ENCODE results near the gene RASIP1. TPM values are rescaled to one million over a fixed set of nuclear protein-coding genes. Genes with fewer than 3 reads are reported as not detected.

The RASIP1 gene
- total RNA-seq, 3 donors from 2014 or later (not counting 1 experiment from before 2014, with no cell fraction given): not detected

DNA sequence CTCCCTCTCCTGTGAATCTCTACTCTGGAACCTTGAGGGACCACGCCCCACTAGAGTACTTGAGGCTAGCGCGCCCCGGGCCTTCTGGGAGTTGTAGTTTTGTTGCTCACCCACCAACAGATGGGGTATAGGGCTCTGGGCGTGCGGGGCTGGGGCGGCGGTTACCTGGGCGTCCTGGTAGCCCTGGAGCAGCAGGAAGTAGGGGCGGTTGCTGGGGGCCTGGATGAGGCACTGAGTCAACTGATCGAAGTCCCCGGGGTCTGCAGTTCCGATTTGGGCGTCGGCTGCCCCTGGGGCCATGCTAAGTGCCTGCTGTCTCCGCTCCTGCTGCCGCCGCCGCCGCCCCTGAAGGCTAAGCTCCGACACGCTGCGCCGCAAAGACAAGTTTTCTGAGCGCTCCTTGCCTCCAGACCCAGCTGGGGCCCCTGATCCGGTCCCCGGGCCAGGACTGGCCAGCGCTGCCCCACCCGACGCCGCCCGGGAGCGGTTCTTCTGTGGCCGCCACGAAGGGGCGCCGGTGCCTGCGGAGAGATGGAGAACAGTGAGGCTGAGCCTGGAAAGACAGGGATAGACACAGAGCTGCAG lies 5.3 kb downstream of the RASIP1 start:
- Mint-ChIP-seq H3K4me3 (no peak overlapping the region), H3K27me3 (ENCODE audit: low read depth in 2 of 2) (peaks cover 14 to 21% of the 10 kb centered on the region in 2 donors), H3K9me3 (no peaks in the 10 kb centered on the region), H3K36me3 (no peaks in the 10 kb centered on the region), H3K4me1 (peaks cover 0 to 13% of the 10 kb centered on the region in 2 donors), H3K27ac (no peak overlapping the region)
- Histone ChIP-seq H3K27ac (ENCODE audit: low read length) (no peak overlapping the region), H3K9me3 (ENCODE audit: control insufficient read depth, insufficient read depth, low read length) (no peaks in the 10 kb centered on the region), H3K4me1 (ENCODE audit: control insufficient read depth, insufficient read depth, low read length) (peaks cover 13% of the 10 kb centered on the region), H3K27me3 (ENCODE audit: control insufficient read depth, insufficient read depth, low read length) (peaks cover 5% of the 10 kb centered on the region), H3K4me3 (ENCODE audit: low read length) (no peak overlapping the region), H3K36me3 (ENCODE audit: control insufficient read depth, insufficient read depth, low read length) (no peaks in the 10 kb centered on the region)
- TF ChIP-seq, protein P1, sequence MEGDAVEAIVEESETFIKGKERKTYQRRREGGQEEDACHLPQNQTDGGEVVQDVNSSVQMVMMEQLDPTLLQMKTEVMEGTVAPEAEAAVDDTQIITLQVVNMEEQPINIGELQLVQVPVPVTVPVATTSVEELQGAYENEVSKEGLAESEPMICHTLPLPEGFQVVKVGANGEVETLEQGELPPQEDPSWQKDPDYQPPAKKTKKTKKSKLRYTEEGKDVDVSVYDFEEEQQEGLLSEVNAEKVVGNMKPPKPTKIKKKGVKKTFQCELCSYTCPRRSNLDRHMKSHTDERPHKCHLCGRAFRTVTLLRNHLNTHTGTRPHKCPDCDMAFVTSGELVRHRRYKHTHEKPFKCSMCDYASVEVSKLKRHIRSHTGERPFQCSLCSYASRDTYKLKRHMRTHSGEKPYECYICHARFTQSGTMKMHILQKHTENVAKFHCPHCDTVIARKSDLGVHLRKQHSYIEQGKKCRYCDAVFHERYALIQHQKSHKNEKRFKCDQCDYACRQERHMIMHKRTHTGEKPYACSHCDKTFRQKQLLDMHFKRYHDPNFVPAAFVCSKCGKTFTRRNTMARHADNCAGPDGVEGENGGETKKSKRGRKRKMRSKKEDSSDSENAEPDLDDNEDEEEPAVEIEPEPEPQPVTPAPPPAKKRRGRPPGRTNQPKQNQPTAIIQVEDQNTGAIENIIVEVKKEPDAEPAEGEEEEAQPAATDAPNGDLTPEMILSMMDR (IDR thresholded peaks at IDR 0.05): no peak
- ATAC-seq: no peak
- intact Hi-C loops (cut with micrococcal nuclease): loop anchor here (5.0 kb wide), 1 partner anchor 88 kb away; the partner anchor contains the start of gene CA11
- WGBS (ENCODE audit: insufficient coverage): 98% methylated on average over 37 of the region's 38 CpGs
- no peak for DNase-seq

- H3K9me3 ChIP-seq (ENCODE audit: control insufficient read depth, insufficient read depth, low read length): no peaks in the 10 kb centered on the region
- peaks cover 8% of the 10 kb centered on the region for H3K4me1 ChIP-seq (ENCODE audit: control insufficient read depth, insufficient read depth, low read length)
- Mint-ChIP-seq H3K9me3 (no peaks in the 10 kb centered on the region), H3K27me3 (ENCODE audit: low read depth in 2 of 2) (peaks cover 14 to 21% of the 10 kb centered on the region in 2 donors), H3K36me3 (no peaks in the 10 kb centered on the region), H3K4me1 (peaks cover 0 to 8% of the 10 kb centered on the region in 2 donors), H3K27ac (no peak overlapping the region), H3K4me3 (no peak overlapping the region)
- 97% methylated on average over 9 of the region's 9 CpGs for WGBS (ENCODE audit: insufficient coverage)
- H3K27ac ChIP-seq (ENCODE audit: low read length): no peak overlapping the region
- ATAC-seq (no peak), DNase-seq (no peak)
- no peak overlapping the region for H3K4me3 ChIP-seq (ENCODE audit: low read length)
- intact Hi-C loops (cut with micrococcal nuclease): loop anchor here (5.0 kb wide), 1 partner anchor 87 kb away; the partner anchor contains the start of gene CA11
- TF ChIP-seq, protein P1 (IDR thresholded peaks at IDR 0.05): no peak
- H3K36me3 ChIP-seq (ENCODE audit: control insufficient read depth, insufficient read depth, low read length): no peaks in the 10 kb centered on the region
- no peaks in the 10 kb centered on the region for H3K27me3 ChIP-seq (ENCODE audit: control insufficient read depth, insufficient read depth, low read length)
These were observed 5.8 kb downstream of the RASIP1 start for GRCh38 chr19:48734625-48735024.

DNA sequence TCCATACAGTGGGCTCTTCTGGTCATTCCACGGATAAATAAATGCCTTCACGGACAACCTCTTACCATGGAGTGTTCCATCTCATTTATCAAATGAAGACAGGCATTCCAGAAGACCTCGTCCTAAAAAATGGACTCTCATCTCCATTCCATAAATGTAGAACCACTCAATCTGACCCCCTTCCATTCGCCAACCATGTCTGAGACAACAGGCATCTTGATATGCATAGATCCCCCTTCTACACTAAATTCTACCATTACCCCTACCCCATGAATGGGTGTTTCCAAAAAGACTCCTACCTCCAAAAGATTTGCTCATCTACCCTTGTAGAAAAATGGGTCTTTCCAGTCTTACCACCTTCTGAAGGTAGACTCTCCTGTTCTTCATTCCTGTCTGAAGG lies 9.0 kb downstream of the RASIP1 start:
- no peak for DNase-seq
- Mint-ChIP-seq H3K36me3 (no peaks in the 10 kb centered on the region), H3K27me3 (ENCODE audit: low read depth in 2 of 2) (peaks cover 14 to 21% of the 10 kb centered on the region in 2 donors), H3K4me1 (peaks cover 5 to 6% of the 10 kb centered on the region in 2 donors), H3K27ac (no peak overlapping the region), H3K4me3 (no peak overlapping the region), H3K9me3 (peaks cover 2% of the 10 kb centered on the region in 2 donors)
- Histone ChIP-seq H3K36me3 (ENCODE audit: control insufficient read depth, insufficient read depth, low read length) (no peaks in the 10 kb centered on the region), H3K27ac (ENCODE audit: low read length) (no peak overlapping the region), H3K27me3 (ENCODE audit: control insufficient read depth, insufficient read depth, low read length) (no peaks in the 10 kb centered on the region), H3K9me3 (ENCODE audit: control insufficient read depth, insufficient read depth, low read length) (no peaks in the 10 kb centered on the region), H3K4me3 (ENCODE audit: low read length) (no peak overlapping the region), H3K4me1 (ENCODE audit: control insufficient read depth, insufficient read depth, low read length) (peaks cover 6% of the 10 kb centered on the region)
- no peak for ATAC-seq
- TF ChIP-seq, protein P1 (IDR thresholded peaks at IDR 0.05): no peak
- 92% methylated on average over 4 of the region's 4 CpGs for WGBS (ENCODE audit: insufficient coverage)
- intact Hi-C loops (cut with micrococcal nuclease): no loop called here

All from natural killer cell (primary cell).